Calu3 (cell line): Measurements from ENCODE around the gene CBX3. TPM values are rescaled to one million over a fixed set of nuclear protein-coding genes. Genes with fewer than 3 reads are reported as not detected.
"Not testable (repeated sequence)": the region's sequence is repeated elsewhere in the genome, so short reads cannot be mapped to it uniquely, and the experiment has no call there.

Experiments
- Bru-seq: library from RNA; stranded (reverse); fragments of 400-500 nt; gene quantifications from one replicate; lab custom pipeline; 2021; lab: Mats Ljungman, UMichigan
- BruChase-seq, 2 experiments: library from RNA; stranded (reverse); fragments of 400-500 nt; gene quantifications; one replicate each; lab custom pipeline; 2021; lab: Mats Ljungman, UMichigan
- BruUV-seq: library from RNA; stranded (reverse); fragments of 400-500 nt; replicated peaks from 2 replicates; lab custom pipeline; 2021; lab: Mats Ljungman, UMichigan
- CTCF ChIA-PET: fragments of 300-600 bp; sonication (Branson Sonifier 250); formaldehyde crosslinking; loops from one replicate; lab custom pipeline; 2022; ENCODE audit warnings: antibody characterized with exemption; lab: Charles Lee
- DNase-seq: peaks from one replicate; pipeline ENCODE4 v3.0.0; 2022
- H3K27ac Mint-ChIP-seq: one replicate; pipeline ENCODE4 v1.8.0; 2022; ENCODE audit warnings: mixed read lengths; ENCODE audit not compliant: unreplicated experiment
- H3K27me3 Mint-ChIP-seq: one replicate; pipeline ENCODE4 v1.8.0; 2022; ENCODE audit warnings: mixed read lengths; ENCODE audit not compliant: unreplicated experiment
- H3K36me3 Mint-ChIP-seq: one replicate; pipeline ENCODE4 v1.8.0; 2022; ENCODE audit warnings: mild to moderate bottlenecking, moderate library complexity, mixed read lengths; ENCODE audit not compliant: insufficient read depth, unreplicated experiment
- H3K4me1 Mint-ChIP-seq: one replicate; pipeline ENCODE4 v1.8.0; 2022; ENCODE audit warnings: mild to moderate bottlenecking, low read depth, mixed read lengths; ENCODE audit not compliant: unreplicated experiment
- H3K4me3 Mint-ChIP-seq: one replicate; pipeline ENCODE4 v1.8.0; 2022; ENCODE audit warnings: mild to moderate bottlenecking, low read depth, moderate library complexity, mixed read lengths; ENCODE audit not compliant: unreplicated experiment
- H3K9me3 Mint-ChIP-seq: one replicate; pipeline ENCODE4 v1.8.0; 2022; ENCODE audit warnings: low read depth, mixed read lengths; ENCODE audit not compliant: unreplicated experiment
- CTCF ChIP-seq: fragments of 200-600 bp; IDR thresholded peaks from one replicate; pipeline ENCODE4 v1.8.0; 2022; ENCODE audit warnings: antibody characterized with exemption; ENCODE audit not compliant: unreplicated experiment
- intact Hi-C: fragments of 100-400 bp; cut with micrococcal nuclease; formaldehyde crosslinking; loops from one replicate; pipeline ENCODE4 v1.10.0; 2022; ENCODE audit not compliant: unreplicated experiment
- long read RNA-seq: library from polyadenylated mRNA; stranded (forward); transcript quantifications from one replicate; pipeline ENCODE4 v2.0.0, GENCODE V29; 2022
- total RNA-seq: library from RNA; stranded (reverse); gene quantifications from 2 replicates; pipeline ENCODE4 v1.2.3, GENCODE V29; 2022

The CBX3 gene
- total RNA-seq, result 390 and 417 TPM in 2 replicates
- Bru-seq, nascent RNA, result percentile 99 among the genes with signal in this experiment
- percentile 100 among the genes with signal in this experiment for BruChase-seq, experiment 1, labeled RNA remaining after a 6-hour chase
- percentile 100 among the genes with signal in this experiment for BruChase-seq, experiment 2, labeled RNA remaining after a 2-hour chase
- long read RNA-seq, transcript CBX3-201 (6 exons, 2,128 nt), result minor isoform, 26 of 1,000 reads
- long read RNA-seq, transcript CBX3-203 (6 exons, 1,717 nt), result minor isoform, 16 of 1,000 reads
- long read RNA-seq, transcript CBX3-202 (6 exons, 1,857 nt), result major isoform, 800 of 1,000 reads
- long read RNA-seq, partial matches to known transcripts, result 45 of 1,000 reads
- long read RNA-seq, other reads (novel, unspliced or antisense), result 113 of 1,000 reads

- intact Hi-C loops, result loop anchor here (5.0 kb wide), 3 partner anchors 86 to 166 kb away; no protein-coding TSS in a partner anchor
- TF ChIP-seq CTCF, result no peak
- Mint-ChIP-seq H3K27me3 (no peaks in the 10 kb centered on the region), H3K9me3 (no peaks in the 10 kb centered on the region), H3K4me3 (peak within 1 kb of the TSS; percentile 96), H3K27ac (peak within 1 kb of the TSS; percentile 99), H3K36me3 (peaks cover 98% of the 10 kb centered on the region), H3K4me1 (peaks cover 37% of the 10 kb centered on the region)
- peak; percentile 97 for DNase-seq
- BruUV-seq, result no TSS peak
- CTCF ChIA-PET, result interaction anchor here (1.4 to 1.8 kb wide), 2 partner anchors 9 to 164 kb away, joined by 4 to 6 read pairs; no protein-coding TSS in a partner anchor
Measured at GRCh38 chr7:26201247-26202018, at the start of gene CBX3. CBX3 (plus strand) TSS chr7:26201745; CDS start chr7:26202999, 1,254 bp downstream.

GRCh38 chr7:26151953-26152781, 49.4 kb upstream of the CBX3 start, which contains the start of gene NFE2L3:
NFE2L3 (plus strand) TSS chr7:26152198; CDS start chr7:26152499, 301 bp downstream.
- CTCF ChIA-PET, result interaction anchor here (0.5 to 1.5 kb wide), 18 partner anchors 9 to 225 kb away, joined by 3 to 18 read pairs (median 4); no protein-coding TSS in a partner anchor
- intact Hi-C loops, result loop anchor here (10.0 kb wide), 1 partner anchor 197 kb away; no protein-coding TSS in a partner anchor

GRCh38 chr7:26152782-26153240, 48.7 kb upstream of the CBX3 start:
- H3K36me3 Mint-ChIP-seq, result peaks cover 54% of the 10 kb centered on the region
- CTCF ChIA-PET, result interaction anchor here (0.9 to 1.5 kb wide), 6 partner anchors 42 to 219 kb away, joined by 3 to 5 read pairs (median 4); no protein-coding TSS in a partner anchor
- not testable (repeated sequence) for H3K27me3 Mint-ChIP-seq, BruUV-seq, H3K9me3 Mint-ChIP-seq
- H3K4me3 Mint-ChIP-seq, result peak overlapping the region; percentile 98
- peak; percentile 44 for DNase-seq
- H3K4me1 Mint-ChIP-seq, result peaks cover 52% of the 10 kb centered on the region
- intact Hi-C loops, result loop anchor here (10.0 kb wide), 1 partner anchor 198 kb away; no protein-coding TSS in a partner anchor
- H3K27ac Mint-ChIP-seq, result peak overlapping the region; percentile 84

More at GRCh38 chr7:26151953-26152781, 49.4 kb upstream of the CBX3 start, which contains the start of gene NFE2L3:
- Mint-ChIP-seq H3K4me3 (peak within 1 kb of the TSS; percentile 98), H3K27me3 (no peaks in the 10 kb centered on the region), H3K36me3 (peaks cover 54% of the 10 kb centered on the region), H3K4me1 (peaks cover 46% of the 10 kb centered on the region), H3K27ac (peak within 1 kb of the TSS; percentile 84), H3K9me3 (no peaks in the 10 kb centered on the region)
- no TSS peak for BruUV-seq
- no peak for TF ChIP-seq CTCF
- DNase-seq, result peak; percentile 97

GRCh38 chr7:26153241-26153822, 48.2 kb upstream of the CBX3 start:
- H3K27me3 Mint-ChIP-seq, result no peaks in the 10 kb centered on the region
- H3K4me1 Mint-ChIP-seq, result peaks cover 58% of the 10 kb centered on the region
- peak; percentile 44 for TF ChIP-seq CTCF
- BruUV-seq, result TSS peak; percentile 48
- H3K9me3 Mint-ChIP-seq, result no peaks in the 10 kb centered on the region
- CTCF ChIA-PET, result interaction anchor here (1.0 to 1.6 kb wide), 3 partner anchors 13 to 514 kb away, joined by 3 to 7 read pairs (median 3); no protein-coding TSS in a partner anchor
- peak; percentile 32 for DNase-seq
- intact Hi-C loops, result loop anchor here (10.0 kb wide), 1 partner anchor 199 kb away; no protein-coding TSS in a partner anchor
- H3K27ac Mint-ChIP-seq, result peak overlapping the region; percentile 84
- H3K4me3 Mint-ChIP-seq, result peak overlapping the region; percentile 98
- H3K36me3 Mint-ChIP-seq, result peaks cover 54% of the 10 kb centered on the region
